DMS53 treated with DMSO at 0.1 percent for 48 hours (cell line): Measurements from ENCODE around the gene CLMN.

Experiments used
- DNase-seq: peaks from one replicate; lab custom pipeline; 2025; ENCODE audit not compliant: unreplicated experiment; lab: John Stamatoyannopoulos, UW

The CLMN gene

DNA sequence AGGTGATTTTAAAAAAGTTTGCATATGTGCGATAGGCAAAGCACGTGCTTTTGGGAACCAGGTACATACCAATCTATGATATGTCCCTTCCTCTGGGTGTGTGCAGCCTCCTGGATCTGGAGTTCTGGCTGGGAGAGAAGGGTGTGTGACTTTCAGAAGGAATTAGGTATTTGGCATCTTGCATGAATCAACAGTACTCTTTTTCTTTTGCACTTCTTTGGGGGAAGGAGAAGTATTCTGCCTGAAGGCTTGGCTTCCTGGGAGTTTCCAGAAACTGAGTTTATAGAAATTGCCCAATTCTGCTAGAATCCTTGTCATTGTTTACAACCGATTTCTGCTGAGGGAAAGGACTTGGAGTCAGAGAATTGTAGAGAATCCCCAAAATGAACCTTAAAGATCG lies 2.9 kb upstream of the CLMN start:
- no peak for DNase-seq

DNA sequence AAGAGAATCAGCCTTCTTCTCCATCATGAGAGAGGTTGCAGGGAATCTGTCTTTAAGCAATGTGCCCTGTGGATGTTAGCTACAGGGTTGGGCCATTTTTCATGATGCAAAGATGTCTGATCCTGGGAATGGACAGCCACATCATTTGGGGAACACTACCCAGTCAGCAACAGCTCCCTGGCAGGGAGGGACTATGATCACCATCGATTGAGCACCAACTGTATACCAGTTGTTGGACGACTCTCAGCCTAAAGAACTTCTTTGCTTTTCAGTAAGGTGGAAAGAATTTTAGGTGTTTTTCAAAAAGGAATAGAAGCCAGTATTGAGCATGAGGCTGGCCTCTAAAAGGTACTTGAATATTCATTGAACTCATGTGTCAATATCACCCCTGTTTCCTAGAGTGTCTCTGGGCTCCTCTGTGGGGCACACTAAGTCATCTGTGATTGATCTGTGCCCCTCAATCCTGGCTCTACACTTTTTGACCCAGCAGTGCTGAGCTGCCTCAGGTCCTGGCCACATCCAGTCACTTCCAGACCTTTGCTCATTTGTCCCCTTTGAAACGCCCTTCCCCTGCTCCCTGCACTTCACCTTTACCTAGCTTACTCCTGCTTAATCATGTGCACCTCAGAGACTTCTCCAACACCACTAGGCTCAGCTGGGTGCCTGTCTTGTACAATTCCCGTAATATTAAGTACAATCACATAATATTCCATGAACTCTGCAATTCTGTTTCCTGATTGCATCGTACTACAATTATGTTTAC lies 2.2 kb upstream of the CLMN start:
- DNase-seq: no peak

- no peak for DNase-seq
Observed at GRCh38 chr14:95320955-95321600, 1.4 kb upstream of the CLMN start.

DNA sequence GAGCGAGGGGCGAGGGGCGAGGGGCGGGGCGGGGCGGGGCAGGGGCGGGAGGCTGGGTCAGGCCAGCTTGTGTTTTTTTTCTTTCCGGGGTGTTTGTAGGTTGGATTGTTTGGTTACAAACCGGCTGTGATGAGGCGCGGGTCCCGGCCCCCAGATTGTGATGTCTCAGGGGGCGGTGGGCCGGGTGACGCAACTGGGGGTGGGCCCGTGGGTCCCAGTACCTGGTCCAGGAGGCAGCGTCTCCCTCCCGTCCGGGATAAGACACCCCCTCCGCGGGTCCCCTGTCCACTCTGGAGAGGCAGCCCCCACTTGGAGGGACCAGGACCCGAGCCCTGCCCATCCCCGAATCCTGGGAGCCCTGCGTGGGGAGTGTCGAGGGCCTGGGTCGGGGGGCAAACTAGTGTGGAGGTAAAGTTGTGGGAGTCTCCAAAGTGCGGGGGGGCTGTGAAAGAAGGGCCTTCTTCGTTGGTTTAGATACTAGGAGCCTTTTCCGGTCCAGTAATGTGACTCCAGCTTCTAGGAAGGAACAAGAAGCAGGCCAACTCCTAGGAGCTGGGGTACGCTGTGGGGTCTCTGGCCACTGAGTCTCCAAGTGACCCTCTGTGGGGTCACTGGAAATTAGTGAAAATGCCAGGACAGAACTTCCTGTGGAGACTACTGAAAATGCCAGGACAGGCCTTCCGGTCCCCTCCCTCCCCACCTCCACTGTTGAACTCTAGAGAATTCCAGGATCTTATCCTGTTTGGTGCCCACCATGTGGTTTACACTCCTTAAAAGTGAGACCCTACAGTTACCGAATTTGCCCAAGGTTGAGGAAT lies 579 bp upstream of the CLMN start:
- DNase-seq: peak; percentile 1

DNA sequence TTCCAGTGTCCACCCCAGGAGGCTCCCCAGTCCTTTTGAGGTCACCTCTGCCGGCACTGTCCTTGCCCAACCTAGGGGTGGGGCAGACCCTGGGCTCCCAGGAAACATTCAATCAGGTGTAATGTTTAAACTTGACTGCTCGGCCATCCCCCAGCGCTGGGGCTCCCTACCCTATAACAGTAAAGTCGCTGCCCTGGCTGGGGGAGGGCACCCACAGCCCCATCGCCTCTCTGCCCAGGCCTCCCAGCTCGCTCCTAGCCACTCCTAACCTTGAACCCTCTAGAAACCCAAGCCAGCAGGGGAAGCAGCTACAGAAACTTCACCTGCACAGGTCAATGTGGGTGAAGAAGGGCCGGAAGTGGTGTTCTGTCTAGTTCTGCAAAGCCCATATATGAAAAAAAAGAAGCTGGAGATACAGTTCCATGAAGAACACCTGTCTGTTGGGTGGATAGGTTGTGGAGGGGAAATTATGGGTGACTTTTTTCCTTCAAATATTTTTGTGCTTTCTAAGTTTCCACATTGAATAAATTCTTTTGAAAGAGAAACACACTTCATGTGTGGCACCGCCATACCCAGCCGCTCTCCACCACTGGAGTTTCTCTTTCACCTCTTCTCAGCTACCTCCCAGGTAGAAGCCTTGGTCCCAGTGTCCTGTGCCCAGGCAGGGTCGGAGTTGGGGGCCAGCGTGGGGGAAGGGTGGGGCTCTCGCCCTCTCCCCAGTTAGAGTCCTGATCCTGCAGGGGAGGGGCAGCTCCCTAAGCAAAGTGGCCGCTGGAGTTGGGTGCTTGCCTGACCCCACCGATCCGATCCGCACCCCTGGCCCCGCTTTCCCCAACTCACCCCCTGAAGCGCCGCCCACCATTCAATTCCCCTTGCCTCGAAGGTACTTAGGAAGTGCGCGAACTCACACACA lies 1.1 kb downstream of the CLMN start:
- DNase-seq: no peak

DNA sequence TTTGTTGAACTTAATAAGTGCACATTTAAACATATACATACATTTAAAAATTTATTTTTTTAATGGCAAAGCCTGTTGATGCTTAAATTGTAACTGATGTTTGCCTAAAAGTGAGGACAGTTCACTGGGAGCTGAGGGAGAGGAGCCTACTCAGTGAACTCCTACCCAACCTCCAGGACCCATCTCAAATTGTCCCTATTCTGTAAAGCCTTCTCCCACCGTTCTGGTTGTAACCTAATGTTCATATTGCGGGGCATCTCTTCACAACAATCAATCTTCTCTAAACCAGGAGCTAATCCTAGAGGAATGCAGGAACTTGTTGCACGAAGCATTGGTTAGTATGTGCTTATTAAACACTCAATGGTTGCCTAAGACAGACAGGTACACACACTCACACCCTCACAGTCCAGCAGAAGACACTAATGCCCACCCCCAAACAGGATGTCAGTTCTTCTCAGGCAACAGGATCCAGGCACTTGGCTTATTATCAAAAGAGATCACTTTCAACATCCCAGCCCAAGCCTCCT lies 1.8 kb downstream of the CLMN start:
- DNase-seq: no peak

DNA sequence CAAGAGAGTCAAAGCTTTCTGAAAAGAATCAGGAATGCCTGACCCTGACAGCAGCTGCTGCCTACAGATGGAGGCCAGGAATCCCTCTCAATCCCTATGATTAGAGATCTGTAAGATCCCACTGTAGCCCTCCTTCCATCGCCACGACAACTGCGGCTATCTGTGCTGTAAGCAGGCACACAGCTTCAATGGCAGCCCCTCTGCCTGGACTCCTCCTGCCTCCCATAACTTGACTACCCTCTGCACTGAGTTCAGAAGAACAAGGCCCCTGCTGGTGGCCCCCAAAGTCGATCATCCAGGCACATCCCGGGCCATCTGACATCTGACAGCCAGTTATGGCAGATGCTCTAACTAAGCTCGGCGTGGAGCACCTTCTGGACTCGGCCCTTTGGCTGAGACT lies 2.9 kb downstream of the CLMN start:
- no peak for DNase-seq

- no peak for DNase-seq
Observed at GRCh38 chr14:95315579-95315978, 4.1 kb downstream of the CLMN start.

DNA sequence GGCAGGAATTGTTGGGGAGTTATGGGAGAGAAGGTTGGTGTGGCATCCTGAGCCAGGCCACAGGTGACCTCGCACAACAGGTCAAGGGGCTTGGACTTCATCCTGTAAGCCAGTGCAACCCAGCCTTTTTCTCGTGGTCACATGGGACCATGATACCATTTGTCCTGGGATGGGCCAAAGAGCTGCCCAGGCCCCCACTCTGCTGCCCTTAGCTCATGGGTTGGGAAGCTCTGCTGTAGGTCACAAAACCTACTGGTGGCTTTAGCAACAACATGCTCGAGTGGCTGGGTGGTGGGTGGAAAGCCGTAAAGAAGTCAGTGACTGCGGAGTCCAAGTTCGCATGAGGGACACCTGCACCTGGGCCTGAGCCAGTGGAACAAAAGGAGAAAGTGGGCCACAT lies 4.6 kb downstream of the CLMN start:
- no peak for DNase-seq

DNA sequence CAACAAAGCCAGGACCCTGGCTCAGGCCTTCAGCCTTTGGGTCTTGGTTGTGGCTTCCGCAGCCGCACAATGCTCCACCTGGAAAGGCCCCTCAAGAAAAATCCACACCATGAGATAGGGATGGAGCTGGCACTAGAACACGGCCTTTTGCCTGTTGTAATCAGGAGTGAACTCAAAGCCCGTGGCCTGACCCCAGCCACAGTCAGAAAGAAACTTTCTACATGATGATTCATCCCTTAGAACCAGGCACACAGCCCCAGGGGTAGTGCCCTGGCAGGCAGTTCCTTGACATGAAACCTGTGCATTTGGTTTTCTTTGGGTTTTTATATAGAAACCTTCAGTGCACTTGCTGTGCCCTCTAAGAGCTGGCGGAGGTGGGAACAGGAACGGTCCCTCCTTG lies 5.1 kb downstream of the CLMN start:
- no peak for DNase-seq

DNA sequence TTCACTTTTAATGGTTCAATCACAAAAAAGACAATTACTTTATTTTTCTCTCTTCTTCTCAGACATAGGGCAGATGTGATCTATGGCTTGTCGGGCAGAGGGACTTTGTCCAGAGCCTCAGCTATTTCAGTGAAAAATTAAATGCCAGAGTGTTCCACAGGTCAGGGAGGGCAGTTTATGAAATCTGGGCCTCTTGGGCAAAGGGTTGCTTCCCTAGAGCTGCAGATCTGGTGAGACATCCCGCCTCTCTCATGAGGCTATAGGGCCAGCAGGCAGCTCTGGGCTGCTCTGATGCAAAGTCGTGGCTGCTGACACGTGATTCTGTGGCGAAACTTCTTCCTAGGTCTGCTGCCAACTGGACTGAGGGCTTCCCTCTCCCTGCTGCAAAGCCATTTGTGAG lies 6.0 kb downstream of the CLMN start:
- no peak for DNase-seq

DNA sequence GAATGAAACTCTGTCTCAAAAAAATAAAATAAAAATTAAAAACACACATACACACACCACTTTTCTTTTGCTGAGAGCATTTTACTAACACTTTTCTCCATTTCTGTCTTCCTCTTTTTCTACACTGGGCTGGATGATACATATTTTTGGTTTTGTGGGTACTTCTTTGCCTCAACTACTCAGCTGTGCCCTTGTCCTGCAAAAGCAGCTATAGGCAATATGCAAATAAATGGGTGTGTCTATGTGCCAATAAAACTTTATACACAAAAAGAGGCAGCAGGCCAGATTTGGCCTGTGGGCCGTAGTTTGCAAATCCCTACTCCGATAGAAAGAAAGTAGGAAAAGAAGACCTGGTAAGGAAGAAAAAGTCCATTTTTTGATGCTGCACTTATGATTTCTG lies 6.5 kb downstream of the CLMN start:
- DNase-seq: no peak

DNA sequence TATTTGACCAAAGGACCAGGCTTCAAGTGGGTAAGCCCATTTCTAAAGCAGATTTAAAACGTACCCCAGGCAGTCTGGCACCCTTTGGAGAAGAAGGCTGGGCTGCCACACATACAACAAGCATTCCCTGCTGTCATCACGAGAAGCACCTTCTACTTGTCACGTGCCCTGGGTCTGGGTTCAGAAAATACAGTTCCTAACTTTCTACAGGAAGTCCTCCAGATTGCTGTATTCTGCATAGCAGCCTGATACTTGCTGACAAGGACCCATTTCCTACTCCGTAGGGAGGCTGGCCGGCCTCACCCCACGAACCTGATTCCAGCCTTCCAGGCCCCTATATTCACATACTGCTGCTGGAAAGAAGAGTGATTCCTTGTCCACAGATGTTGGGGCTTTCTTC lies 7.4 kb downstream of the CLMN start:
- DNase-seq: no peak

- DNase-seq: peak; percentile 2
Observed at GRCh38 chr14:95311752-95312151, 8.0 kb downstream of the CLMN start.

- DNase-seq: no peak
Observed at GRCh38 chr14:95310635-95311380, 8.9 kb downstream of the CLMN start.

- DNase-seq: no peak
Observed at GRCh38 chr14:95309261-95310051, 10.3 kb downstream of the CLMN start.

DNA sequence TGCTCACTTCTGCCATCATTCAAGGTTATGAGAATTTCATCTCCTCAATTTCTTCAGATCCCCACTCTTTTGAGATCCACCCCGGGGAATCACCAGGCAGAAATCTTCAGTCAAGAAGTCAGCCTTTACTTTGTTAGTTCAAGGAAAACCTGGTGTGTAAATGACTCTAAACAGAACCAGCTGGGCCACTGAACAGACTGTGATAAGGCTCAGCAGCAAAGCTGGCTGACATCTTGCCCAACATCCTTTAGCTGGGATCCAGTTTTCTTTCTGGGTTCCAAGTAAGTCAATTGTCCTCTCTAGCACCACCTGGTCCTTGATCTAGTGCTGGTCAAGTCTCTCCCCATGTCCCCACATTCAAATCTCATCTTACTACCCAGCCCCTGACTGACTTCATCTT lies 11.6 kb downstream of the CLMN start:
- no peak for DNase-seq

DNA sequence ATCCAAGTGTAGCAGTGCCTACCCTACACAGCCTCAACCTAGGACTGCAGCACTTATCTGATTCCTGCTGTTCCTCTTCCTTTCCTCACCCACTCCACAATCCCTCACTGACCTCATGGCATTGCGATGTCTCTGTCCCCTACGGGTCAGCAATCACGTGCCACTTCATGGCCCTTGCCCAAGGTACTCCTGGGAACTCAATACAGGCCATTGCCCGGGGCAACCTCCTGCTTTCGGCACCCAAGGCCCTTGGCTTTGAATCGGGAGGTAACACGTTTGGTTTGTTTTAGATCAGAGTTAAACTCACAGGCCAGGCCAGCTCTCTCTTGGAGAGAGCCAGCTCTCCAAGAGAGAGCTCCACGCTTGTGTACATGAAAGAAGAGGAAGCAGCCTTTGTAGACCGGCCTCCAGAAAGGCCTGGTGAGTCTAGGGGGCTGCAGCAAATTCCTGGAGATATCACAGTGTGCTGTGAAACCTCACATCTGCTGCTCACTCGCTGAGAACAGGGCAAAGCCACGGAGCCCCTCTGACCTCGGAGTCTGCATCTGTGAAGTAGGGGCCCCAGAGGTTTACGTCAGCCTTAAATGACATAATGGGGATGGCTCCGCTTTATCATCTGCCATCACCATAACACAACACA lies 12.2 kb downstream of the CLMN start:
- DNase-seq: no peak

GRCh38 chr14:95305940-95306339 lies 13.8 kb downstream of the CLMN start:
- DNase-seq: no peak
